Right renal cortex interstitium (tissue), 3 donors: ENCODE measurements around the gene BLOC1S4. TPM values are rescaled to one million over a fixed set of nuclear protein-coding genes. Genes with fewer than 3 reads are reported as not detected.
"Not testable (repeated sequence)": the region's sequence is repeated elsewhere in the genome, so short reads cannot be mapped to it uniquely, and the experiment has no call there.

ENCODE experiments used
- DNase-seq, 3 donors: peaks; one replicate each; pipeline ENCODE4 v3.0.0-alpha.2; 2013; ENCODE audit warnings: low read depth in 3 of 3, low spot score in 2 of 3
- polyA plus RNA-seq, 3 donors: library from polyadenylated mRNA; unstranded; fragments of 120-200 nt; gene quantifications; one replicate each; pipeline ENCODE4 v1.2.1, GENCODE V29; 2013; ENCODE audit not compliant: insufficient read length in 3 of 3

The BLOC1S4 gene
- polyA plus RNA-seq, 3 donors = 9.4 to 11.9 (median 11.8) TPM

- no peak for DNase-seq
Measured at GRCh38 chr4:6715704-6716017, 313 bp upstream of the BLOC1S4 start.

GRCh38 chr4:6716958-6717655 lies 1.1 kb downstream of the BLOC1S4 start:
- no peak for DNase-seq

GRCh38 chr4:6718932-6719610 lies 3.1 kb downstream of the BLOC1S4 start:
- DNase-seq = no peak

- DNase-seq = no peak
Measured at GRCh38 chr4:6719611-6720179, 3.7 kb downstream of the BLOC1S4 start.

GRCh38 chr4:6720202-6720699 lies 4.3 kb downstream of the BLOC1S4 start:
- DNase-seq = peak in 2 of 3 donors; percentile 57 to 69

GRCh38 chr4:6721121-6721520 lies 5.1 kb downstream of the BLOC1S4 start:
- DNase-seq = no peak

- DNase-seq = no peak
Measured at GRCh38 chr4:6722891-6723290, 6.9 kb downstream of the BLOC1S4 start.

GRCh38 chr4:6723851-6724250 lies 7.9 kb downstream of the BLOC1S4 start:
- DNase-seq = no peak

- DNase-seq = no peak
Measured at GRCh38 chr4:6724421-6725111, 8.6 kb downstream of the BLOC1S4 start.

- not testable (repeated sequence) for DNase-seq
Measured at GRCh38 chr4:6725427-6725961, 9.5 kb downstream of the BLOC1S4 start.

GRCh38 chr4:6727081-6727942 lies 11.3 kb downstream of the BLOC1S4 start:
- DNase-seq = no peak

- no peak for DNase-seq
Measured at GRCh38 chr4:6727943-6728250, 11.9 kb downstream of the BLOC1S4 start.

- DNase-seq = no peak
Measured at GRCh38 chr4:6728320-6729029, 12.5 kb downstream of the BLOC1S4 start.

GRCh38 chr4:6730603-6731317 lies 14.8 kb downstream of the BLOC1S4 start:
- no peak for DNase-seq

- no peak for DNase-seq
Measured at GRCh38 chr4:6731318-6731675, 15.3 kb downstream of the BLOC1S4 start.

- DNase-seq = no peak
Measured at GRCh38 chr4:6731780-6732179, 15.8 kb downstream of the BLOC1S4 start.

- no peak for DNase-seq
Measured at GRCh38 chr4:6732441-6733357, 16.7 kb downstream of the BLOC1S4 start.
